G401 (cell line): Measurements from ENCODE around the gene HOXC4. TPM values are rescaled to one million over a fixed set of nuclear protein-coding genes. Genes with fewer than 3 reads are reported as not detected.

Source experiments
- DNase-seq: peaks from one replicate; pipeline ENCODE4 v3.0.0-alpha.2; 2015; ENCODE audit warnings: low spot score
- in situ Hi-C: cut with HindIII; loops from 2 replicates; pipeline ENCODE4 v1.10.0; 2016; ENCODE audit warnings: low sequenced_read_pairs, mixed read lengths
- total RNA-seq: library from RNA; depleted of rRNA; stranded (reverse); fragments of >200 nt; shearing (Covaris generic); gene quantifications from 2 replicates; pipeline ENCODE4 v1.2.3, GENCODE V29; 2014

The HOXC4 gene
- total RNA-seq, 1 experiment from 2014 or later = 3.9 TPM

GRCh38 chr12:54014377-54015017 lies 39.1 kb upstream of the HOXC4 start:
- no peak for DNase-seq
- in situ Hi-C loops = loop anchor here (25.0 kb wide), 1 partner anchor 173 kb away; the partner anchor contains the start of gene SMUG1

- in situ Hi-C loops = loop anchor here (25.0 kb wide), 1 partner anchor 172 kb away; the partner anchor contains the start of gene SMUG1
- DNase-seq = no peak
These were observed 38.4 kb upstream of the HOXC4 start for GRCh38 chr12:54015018-54015931.

- DNase-seq = no peak
- in situ Hi-C loops = loop anchor here (25.0 kb wide), 1 partner anchor 171 kb away; the partner anchor contains the start of gene SMUG1
These were observed 37.6 kb upstream of the HOXC4 start for GRCh38 chr12:54016051-54016450.

- in situ Hi-C loops = loop anchor here (25.0 kb wide), 1 partner anchor 171 kb away; the partner anchor contains the start of gene SMUG1
- DNase-seq = peak; percentile 57
These were observed 37.1 kb upstream of the HOXC4 start for GRCh38 chr12:54016478-54016964.

GRCh38 chr12:54017027-54017788 lies 36.4 kb upstream of the HOXC4 start:
- peak; percentile 52 for DNase-seq
- in situ Hi-C loops = loop anchor here (25.0 kb wide), 1 partner anchor 170 kb away; the partner anchor contains the start of gene SMUG1

GRCh38 chr12:54017878-54018467 lies 35.7 kb upstream of the HOXC4 start:
- DNase-seq = peak; percentile 76
- in situ Hi-C loops = loop anchor here (25.0 kb wide), 1 partner anchor 169 kb away; the partner anchor contains the start of gene SMUG1

- no peak for DNase-seq
- in situ Hi-C loops = loop anchor here (25.0 kb wide), 1 partner anchor 169 kb away; the partner anchor contains the start of gene SMUG1
These were observed 35.1 kb upstream of the HOXC4 start for GRCh38 chr12:54018468-54018984.

GRCh38 chr12:54019091-54019811 lies 34.4 kb upstream of the HOXC4 start:
- in situ Hi-C loops = loop anchor here (25.0 kb wide), 1 partner anchor 168 kb away; the partner anchor contains the start of gene SMUG1
- no peak for DNase-seq

GRCh38 chr12:54019924-54020590 lies 33.6 kb upstream of the HOXC4 start:
- DNase-seq = no peak
- in situ Hi-C loops = loop anchor here (25.0 kb wide), 1 partner anchor 167 kb away; the partner anchor contains the start of gene SMUG1

- DNase-seq = no peak
- in situ Hi-C loops = loop anchor here (25.0 kb wide), 1 partner anchor 167 kb away; the partner anchor contains the start of gene SMUG1
These were observed 32.8 kb upstream of the HOXC4 start for GRCh38 chr12:54020591-54021405.

- in situ Hi-C loops = loop anchor here (25.0 kb wide), 1 partner anchor 166 kb away; the partner anchor contains the start of gene SMUG1
- DNase-seq = no peak
These were observed 32.1 kb upstream of the HOXC4 start for GRCh38 chr12:54021432-54022013.

GRCh38 chr12:54022960-54023884 lies 30.4 kb upstream of the HOXC4 start:
- no peak for DNase-seq
- in situ Hi-C loops = loop anchor here (25.0 kb wide), 1 partner anchor 164 kb away; the partner anchor contains the start of gene SMUG1

- DNase-seq = no peak
- in situ Hi-C loops = loop anchor here (25.0 kb wide), 1 partner anchor 163 kb away; the partner anchor contains the start of gene SMUG1
These were observed 29.5 kb upstream of the HOXC4 start for GRCh38 chr12:54024127-54024526.

GRCh38 chr12:54024581-54025305 lies 28.9 kb upstream of the HOXC4 start:
- in situ Hi-C loops = loop anchor here (25.0 kb wide), 1 partner anchor 163 kb away; the partner anchor contains the start of gene SMUG1
- no peak for DNase-seq
